ENCODE measurements around the gene ZDHHC5. TPM values are rescaled to one million over a fixed set of nuclear protein-coding genes. Genes with fewer than 3 reads are reported as not detected.

Gene ZDHHC5
- total RNA-seq, 1 donor from 2014 or later, result 29.7 TPM

DNA sequence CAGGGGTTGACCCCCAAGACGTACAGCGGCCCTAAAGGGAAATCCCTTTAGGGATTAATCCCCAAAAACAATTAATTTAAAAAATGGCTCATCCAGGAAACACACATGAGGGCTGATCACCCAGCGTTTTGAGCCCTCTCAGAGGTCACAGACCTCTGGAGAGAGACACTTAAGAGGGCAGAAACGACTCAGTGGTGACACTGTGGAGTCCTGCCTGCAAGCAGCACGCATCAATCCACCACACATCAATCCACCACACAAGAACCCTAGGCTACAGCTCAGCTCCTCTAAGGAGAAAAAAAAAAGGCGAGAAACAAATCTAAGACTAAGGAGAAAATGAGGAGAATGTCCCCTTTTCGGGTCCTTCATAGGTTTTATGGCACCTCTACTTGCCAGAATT is 60.9 kb downstream of the ZDHHC5 start:
- DNase-seq (ENCODE audit: low read depth in 2 of 2), result no peak

DNA sequence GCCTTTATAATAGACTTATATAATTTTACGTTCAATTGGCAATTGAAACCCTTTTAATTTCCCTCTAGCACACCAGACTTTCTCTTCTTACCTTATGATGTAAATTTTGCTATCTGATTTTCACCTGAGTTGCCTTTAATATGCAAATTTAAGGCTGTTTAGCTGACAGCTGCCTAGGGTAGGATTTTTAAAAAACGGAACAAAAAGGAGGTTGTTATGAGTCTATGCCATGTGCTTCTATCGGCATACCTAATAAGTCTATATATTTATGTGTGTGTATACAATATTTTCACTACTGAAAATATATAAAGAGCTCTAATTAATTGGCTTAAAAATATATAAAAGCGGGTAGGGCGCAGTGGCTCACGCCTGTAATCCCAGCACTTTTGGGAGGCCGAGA is 61.6 kb downstream of the ZDHHC5 start:
- no peak for DNase-seq (ENCODE audit: low read depth in 2 of 2)

DNA sequence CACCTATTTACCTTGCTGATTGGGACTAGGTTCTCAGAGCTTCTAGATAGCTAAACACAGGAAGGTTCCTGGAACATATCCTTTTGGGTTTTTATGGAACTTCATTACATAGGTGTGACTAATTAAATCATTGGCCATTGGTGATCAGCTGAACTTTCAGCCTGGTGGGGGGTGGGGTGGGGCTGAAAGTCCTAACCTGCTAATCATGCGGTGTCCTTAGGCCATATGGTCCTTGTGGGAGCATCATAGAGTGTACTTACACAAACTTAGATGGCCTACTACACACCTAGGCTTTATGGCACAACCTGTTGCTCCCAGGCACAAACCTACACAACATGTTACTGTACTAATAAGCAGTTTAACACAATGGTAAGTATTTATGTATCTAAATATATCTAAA is 64.7 kb downstream of the ZDHHC5 start:
- no peak for DNase-seq (ENCODE audit: low read depth in 2 of 2)

GRCh38 chr11:57735619-57736298 is 67.8 kb downstream of the ZDHHC5 start:
- no peak for DNase-seq (ENCODE audit: low read depth in 2 of 2)

- peak; percentile 95 to 97 for DNase-seq (ENCODE audit: low read depth in 2 of 2)
Measured at GRCh38 chr11:57741132-57742086, 73.5 kb downstream of the ZDHHC5 start, which contains the start of gene SELENOH. Gene SELENOH (plus strand): TSS chr11:57741491. CDS start chr11:57741596, 105 bp downstream.

DNA sequence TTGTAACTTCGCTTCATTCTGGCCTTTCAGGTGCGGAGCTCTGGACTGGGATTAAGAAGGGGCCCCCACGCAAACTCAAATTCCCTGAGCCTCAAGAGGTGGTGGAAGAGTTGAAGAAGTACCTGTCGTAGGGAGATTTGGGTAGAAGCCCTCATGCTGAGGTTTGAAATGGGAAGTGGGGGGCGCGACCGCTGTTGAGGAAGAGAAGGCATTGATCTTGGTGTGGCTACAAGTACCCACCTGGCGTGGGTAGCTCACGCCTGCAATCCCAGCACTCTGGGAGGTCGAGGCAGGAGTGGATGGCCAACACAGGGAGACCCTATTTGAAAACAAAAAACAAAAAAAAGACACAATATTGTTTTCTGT is 74.2 kb downstream of the ZDHHC5 start:
- no peak for DNase-seq (ENCODE audit: low read depth in 2 of 2)

DNA sequence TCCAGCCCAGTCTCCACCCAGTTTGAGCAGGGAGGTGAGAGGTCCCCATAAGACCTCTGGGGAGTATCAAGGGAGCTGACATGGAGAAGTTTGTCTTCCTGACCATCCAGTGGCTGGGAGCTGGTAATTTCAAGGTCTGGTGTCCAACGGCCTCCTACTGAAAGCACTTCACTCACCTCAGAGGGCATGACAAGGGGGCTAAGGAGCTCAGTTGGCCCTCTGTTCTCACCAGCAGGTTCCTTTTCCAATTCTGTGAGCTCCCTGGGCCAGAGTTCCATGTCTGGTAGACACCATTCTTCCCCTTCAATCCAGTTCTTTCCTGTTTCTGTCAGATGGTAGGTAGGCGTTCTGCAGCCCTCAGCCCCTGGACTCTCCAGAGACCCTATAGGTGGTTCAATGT is 76.4 kb downstream of the ZDHHC5 start:
- no peak for DNase-seq (ENCODE audit: low read depth in 2 of 2)

GRCh38 chr11:57745206-57745605 is 77.3 kb downstream of the ZDHHC5 start:
- DNase-seq (ENCODE audit: low read depth in 2 of 2), result no peak

DNA sequence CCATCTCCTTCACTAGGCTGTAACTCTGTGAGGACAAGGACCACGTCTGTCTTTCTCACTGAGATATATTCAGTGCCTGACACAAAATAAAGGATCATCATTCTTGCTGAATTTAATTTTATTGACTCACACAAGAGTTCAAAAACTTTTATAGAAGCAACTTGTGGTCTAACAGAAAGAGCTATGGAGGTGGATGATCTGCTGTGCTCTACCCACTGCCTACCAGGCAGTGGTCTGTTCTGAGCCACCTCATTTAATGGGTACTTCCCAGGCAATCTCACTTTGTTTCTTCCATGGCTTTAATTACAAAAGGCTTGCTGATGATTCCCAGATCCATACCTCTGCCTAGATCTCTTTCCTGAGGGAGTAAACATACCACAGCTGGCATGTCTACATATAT is 79.0 kb downstream of the ZDHHC5 start:
- DNase-seq (ENCODE audit: low read depth in 2 of 2), result no peak

Other genes with a start within 250 kb of the ZDHHC5 start
- gene SLC43A3, start 241.0 kb upstream of the ZDHHC5 start, total RNA-seq, result 24.4 and 35.3 TPM in 2 replicates
- gene RTN4RL2, start 207.6 kb upstream of the ZDHHC5 start, total RNA-seq, result 0.13 TPM in 1 of 2 replicates, not detected in the other
- 11.0 and 19.0 TPM in 2 replicates for gene SLC43A1, start 152.4 kb upstream of the ZDHHC5 start, total RNA-seq
- gene TIMM10, start 137.4 kb upstream of the ZDHHC5 start, total RNA-seq, result 34.5 and 64.1 TPM in 2 replicates
- not detected in 2 replicates for gene SMTNL1, start 130.5 kb upstream of the ZDHHC5 start, total RNA-seq
- gene UBE2L6, start 100.4 kb upstream of the ZDHHC5 start, total RNA-seq, result 28.4 and 51.7 TPM in 2 replicates
- gene SERPING1, start 70.4 kb upstream of the ZDHHC5 start, total RNA-seq, result 0.51 TPM in 1 of 2 replicates, not detected in the other
- gene YPEL4, start 18.2 kb upstream of the ZDHHC5 start, total RNA-seq, result 0.13 TPM in 2 replicates
- gene CLP1, start 10.4 kb upstream of the ZDHHC5 start, total RNA-seq, result 17.5 and 23.8 TPM in 2 replicates
- 8.2 and 11.5 TPM in 2 replicates for gene MED19, start 44.1 kb downstream of the ZDHHC5 start, total RNA-seq
- 42.1 and 55.6 TPM in 2 replicates for gene TMX2, start 44.5 kb downstream of the ZDHHC5 start, total RNA-seq
- gene SELENOH, start 73.4 kb downstream of the ZDHHC5 start, total RNA-seq, result 72.8 and 83.8 TPM in 2 replicates
- not detected in 2 replicates for gene BTBD18, start 83.7 kb downstream of the ZDHHC5 start, total RNA-seq
- gene CTNND1, start 93.7 kb downstream of the ZDHHC5 start, total RNA-seq, result 206 and 251 TPM in 2 replicates